ENCODE data around the gene CEP55. TPM values are rescaled to one million over a fixed set of nuclear protein-coding genes. Genes with fewer than 3 reads are reported as not detected.

Gene CEP55
- total RNA-seq, 4 donors from 2014 or later, result 0.63 to 5.7 TPM; not detected in 2

DNA sequence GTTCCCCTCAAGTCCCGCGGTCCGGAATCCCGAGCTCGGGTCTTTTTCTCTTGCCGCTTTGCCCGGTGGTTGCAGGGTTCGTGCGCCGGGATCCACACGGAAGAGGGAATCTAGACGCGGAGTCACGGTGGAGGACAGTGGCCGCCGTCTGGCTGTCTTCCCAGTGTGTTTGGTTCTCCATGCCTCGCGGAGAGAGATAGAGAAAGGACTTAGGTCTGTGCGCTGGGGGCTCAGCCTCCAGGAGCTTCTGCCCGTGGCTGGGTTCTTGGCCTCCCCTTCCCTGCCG lies 71.6 kb downstream of the CEP55 start:
- Histone ChIP-seq H3K9me3 (no peaks in the 10 kb centered on the region), H3K36me3 (no peaks in the 10 kb centered on the region), H3K4me1 (peaks cover 0 to 25% (median 1%) of the 10 kb centered on the region in 4 donors), H3K27me3 (peaks cover 0 to 48% of the 10 kb centered on the region in 2 donors), H3K4me3 (peak overlapping the region in 1 of 4 donors; percentile 45), H3K27ac (no peak overlapping the region)
- no peak for TF ChIP-seq EP300 (IDR thresholded peaks at IDR 0.05)
- TF ChIP-seq, protein P1, sequence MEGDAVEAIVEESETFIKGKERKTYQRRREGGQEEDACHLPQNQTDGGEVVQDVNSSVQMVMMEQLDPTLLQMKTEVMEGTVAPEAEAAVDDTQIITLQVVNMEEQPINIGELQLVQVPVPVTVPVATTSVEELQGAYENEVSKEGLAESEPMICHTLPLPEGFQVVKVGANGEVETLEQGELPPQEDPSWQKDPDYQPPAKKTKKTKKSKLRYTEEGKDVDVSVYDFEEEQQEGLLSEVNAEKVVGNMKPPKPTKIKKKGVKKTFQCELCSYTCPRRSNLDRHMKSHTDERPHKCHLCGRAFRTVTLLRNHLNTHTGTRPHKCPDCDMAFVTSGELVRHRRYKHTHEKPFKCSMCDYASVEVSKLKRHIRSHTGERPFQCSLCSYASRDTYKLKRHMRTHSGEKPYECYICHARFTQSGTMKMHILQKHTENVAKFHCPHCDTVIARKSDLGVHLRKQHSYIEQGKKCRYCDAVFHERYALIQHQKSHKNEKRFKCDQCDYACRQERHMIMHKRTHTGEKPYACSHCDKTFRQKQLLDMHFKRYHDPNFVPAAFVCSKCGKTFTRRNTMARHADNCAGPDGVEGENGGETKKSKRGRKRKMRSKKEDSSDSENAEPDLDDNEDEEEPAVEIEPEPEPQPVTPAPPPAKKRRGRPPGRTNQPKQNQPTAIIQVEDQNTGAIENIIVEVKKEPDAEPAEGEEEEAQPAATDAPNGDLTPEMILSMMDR (IDR thresholded peaks at IDR 0.05), result no peak
- no peak for TF ChIP-seq POLR2A (IDR thresholded peaks at IDR 0.05)
- WGBS, 2 donors, result 7 to 11% methylated on average over 21 of the region's 21 CpGs
- no peak for DNase-seq (ENCODE audit: low spot score in 2 of 2)

DNA sequence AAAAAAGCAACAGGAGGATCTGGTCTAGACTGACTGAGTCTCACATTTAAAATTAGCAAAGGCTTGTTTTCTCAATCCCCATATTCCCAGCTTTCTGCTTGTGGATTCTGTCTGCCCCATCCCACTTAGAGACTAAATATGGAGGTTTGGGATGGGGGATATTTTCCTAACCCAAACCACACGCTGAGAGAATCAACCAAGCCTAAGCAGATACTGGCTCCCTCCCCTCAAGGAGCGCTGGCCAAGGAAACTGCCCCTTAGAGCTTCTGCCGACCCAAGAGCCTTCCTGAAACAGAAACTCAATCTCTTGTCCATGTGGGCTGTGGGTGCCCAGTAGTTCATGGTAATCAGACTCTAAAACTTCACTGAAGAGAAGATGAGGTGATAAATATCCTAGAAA lies 74.0 kb downstream of the CEP55 start:
- TF ChIP-seq, protein P1 (IDR thresholded peaks at IDR 0.05), result no peak
- TF ChIP-seq EP300 (IDR thresholded peaks at IDR 0.05), result no peak
- TF ChIP-seq POLR2A (IDR thresholded peaks at IDR 0.05), result no peak
- peaks cover 0 to 44% of the 10 kb centered on the region in 2 donors for H3K27me3 ChIP-seq
- H3K36me3 ChIP-seq, result no peaks in the 10 kb centered on the region
- peaks cover 0 to 25% (median 4%) of the 10 kb centered on the region in 4 donors for H3K4me1 ChIP-seq
- no peaks in the 10 kb centered on the region for H3K9me3 ChIP-seq
- DNase-seq (ENCODE audit: low spot score in 2 of 2), result no peak
- no peak overlapping the region for H3K4me3 ChIP-seq
- no peak overlapping the region for H3K27ac ChIP-seq
- 40 to 45% methylated on average over 3 of the region's 3 CpGs for WGBS, 2 donors

DNA sequence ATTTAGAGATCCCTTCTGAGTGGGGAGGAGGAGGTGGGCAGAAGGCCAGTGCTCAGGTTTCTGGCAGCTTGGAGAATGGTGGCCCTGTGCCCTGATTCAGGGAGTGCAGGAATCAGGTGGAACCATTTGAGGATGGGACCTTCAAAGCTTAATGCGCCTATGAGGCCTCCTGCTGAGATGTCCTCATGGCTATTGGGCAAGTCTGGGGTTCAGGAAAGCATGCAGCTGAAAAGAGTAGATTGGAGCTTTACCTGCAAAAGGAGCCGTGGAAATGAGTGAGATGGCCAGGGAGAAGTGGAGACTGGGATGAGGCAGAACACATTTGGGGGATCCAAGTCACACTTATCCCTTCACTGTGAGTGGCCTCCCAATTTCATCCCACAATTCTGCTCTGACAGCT lies 76.2 kb downstream of the CEP55 start:
- Histone ChIP-seq H3K36me3 (no peaks in the 10 kb centered on the region), H3K9me3 (no peaks in the 10 kb centered on the region), H3K4me3 (no peak overlapping the region), H3K27me3 (peaks cover 0 to 22% of the 10 kb centered on the region in 2 donors), H3K27ac (no peak overlapping the region), H3K4me1 (peaks cover 0 to 8% (median 3%) of the 10 kb centered on the region in 4 donors)
- WGBS, 2 donors, result 92% methylated on average over 2 of the region's 2 CpGs
- no peak for DNase-seq (ENCODE audit: low spot score in 2 of 2)
- no peak for TF ChIP-seq POLR2A (IDR thresholded peaks at IDR 0.05)
- TF ChIP-seq, protein P1 (IDR thresholded peaks at IDR 0.05), result no peak
- TF ChIP-seq EP300 (IDR thresholded peaks at IDR 0.05), result no peak

DNA sequence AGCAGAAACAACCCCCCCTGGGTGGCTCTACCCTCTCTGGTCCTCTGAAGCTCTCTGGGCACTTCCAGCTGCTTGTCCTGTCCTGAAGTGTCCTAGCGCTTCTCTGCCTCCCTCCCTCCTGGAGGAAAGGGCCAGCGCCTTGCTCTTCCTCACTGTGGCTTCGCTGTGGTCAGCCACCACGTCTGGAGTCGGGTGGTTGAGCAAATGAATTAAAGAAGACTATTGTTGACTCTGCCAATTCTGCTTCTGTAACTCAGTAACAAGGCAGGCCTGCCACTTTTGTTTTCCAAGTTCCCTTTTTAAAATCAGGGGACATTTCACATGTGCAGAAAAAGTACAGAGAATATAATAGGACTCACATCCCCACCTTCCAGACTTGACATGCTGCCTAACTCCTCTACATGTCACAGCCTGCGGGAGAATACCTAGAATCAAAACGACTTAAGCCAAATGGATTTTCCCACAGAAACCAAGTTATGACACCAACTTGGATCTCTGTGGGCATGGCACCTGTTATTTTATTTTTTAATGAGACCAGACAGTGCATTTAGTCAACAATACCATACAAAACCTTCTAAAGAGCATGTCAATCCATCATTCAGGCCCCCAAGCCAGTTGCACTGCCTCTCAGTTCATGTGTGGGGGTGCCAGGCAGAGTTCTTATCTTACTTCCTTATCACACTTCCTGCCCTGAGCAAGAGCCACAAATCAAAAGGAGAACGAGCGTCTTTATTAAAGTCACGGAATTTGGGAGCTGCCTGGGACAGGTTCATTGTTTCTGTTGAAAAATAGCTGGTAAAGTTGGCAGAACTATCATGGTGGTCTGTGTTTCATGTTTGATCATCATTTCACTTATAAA lies 76.9 kb downstream of the CEP55 start:
- DNase-seq (ENCODE audit: low spot score in 2 of 2), result peak in 1 of 2 donors; percentile 15
- Histone ChIP-seq H3K36me3 (no peaks in the 10 kb centered on the region), H3K4me1 (peaks cover 0 to 6% (median under 1%) of the 10 kb centered on the region in 4 donors), H3K9me3 (no peaks in the 10 kb centered on the region), H3K27ac (no peak overlapping the region), H3K4me3 (no peak overlapping the region), H3K27me3 (peaks cover 0 to 15% of the 10 kb centered on the region in 2 donors)
- TF ChIP-seq POLR2A (IDR thresholded peaks at IDR 0.05) (no peak), EP300 (IDR thresholded peaks at IDR 0.05) (peak in 1 of 2 donors; percentile 44)
- 49 to 50% methylated on average over 10 of the region's 10 CpGs for WGBS, 2 donors

DNA sequence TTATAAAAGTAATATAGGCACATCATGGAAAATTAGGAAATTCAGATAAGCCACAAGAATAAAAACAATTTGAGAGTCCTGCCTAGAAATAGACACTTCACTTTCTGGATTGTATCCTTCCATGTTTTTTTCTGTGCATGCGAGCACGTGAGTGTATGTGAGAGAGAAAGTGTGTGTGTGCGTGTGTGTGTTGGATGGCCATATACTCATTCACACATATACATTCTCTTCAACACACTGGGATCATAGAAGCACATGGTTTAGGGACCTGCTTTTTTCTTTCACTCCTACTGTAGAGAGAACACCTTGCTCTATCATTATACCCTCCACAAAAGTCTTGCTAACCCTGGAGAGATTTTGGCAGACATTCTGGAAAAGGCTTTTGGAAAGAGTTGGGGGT lies 77.5 kb downstream of the CEP55 start:
- Histone ChIP-seq H3K9me3 (no peaks in the 10 kb centered on the region), H3K4me1 (peaks cover 0 to 6% (median 0%) of the 10 kb centered on the region in 4 donors), H3K36me3 (no peaks in the 10 kb centered on the region), H3K27me3 (peaks cover 0 to 10% of the 10 kb centered on the region in 2 donors), H3K4me3 (no peak overlapping the region), H3K27ac (no peak overlapping the region)
- TF ChIP-seq EP300 (IDR thresholded peaks at IDR 0.05), result no peak
- TF ChIP-seq, protein P1 (IDR thresholded peaks at IDR 0.05), result no peak
- TF ChIP-seq POLR2A (IDR thresholded peaks at IDR 0.05), result no peak
- WGBS, 2 donors, result 79 to 80% methylated on average over 3 of the region's 3 CpGs
- no peak for DNase-seq (ENCODE audit: low spot score in 2 of 2)
